Nephron (organoid): Measurements from ENCODE around the gene SUGT1.
"Not testable (repeated sequence)": the region's sequence is repeated elsewhere in the genome, so short reads cannot be mapped to it uniquely, and the experiment has no call there.

Experiments
- H3K27ac Mint-ChIP-seq, 3 experiments: 2 replicates each; pipeline ENCODE4 v1.8.0; 2020; ENCODE audit warnings: mixed read lengths in 3 of 3, mild to moderate bottlenecking in 2 of 3, moderate library complexity in 1 of 3
- H3K27me3 Mint-ChIP-seq: 2 replicates; pipeline ENCODE4 v1.8.0; 2021; ENCODE audit warnings: low read depth, mild to moderate bottlenecking, moderate library complexity, mixed read lengths
- H3K36me3 Mint-ChIP-seq: 2 replicates; pipeline ENCODE4 v1.8.0; 2020; ENCODE audit warnings: low read depth, mixed read lengths
- H3K4me1 Mint-ChIP-seq: 2 replicates; pipeline ENCODE4 v1.8.0; 2020; ENCODE audit warnings: mixed read lengths
- H3K4me3 Mint-ChIP-seq, 3 experiments: 2 replicates each; pipeline ENCODE4 v1.8.0; 2020; ENCODE audit warnings: mild to moderate bottlenecking in 3 of 3, mixed read lengths in 3 of 3, moderate library complexity in 2 of 3
- H3K9me3 Mint-ChIP-seq: 2 replicates; pipeline ENCODE4 v1.8.0; 2020; ENCODE audit warnings: mixed read lengths
- CTCF ChIP-seq, 3 experiments: fragments of 200-600 bp; sonication (generic); IDR thresholded peaks; one replicate each; pipeline ENCODE4 v1.5.0; 2021; ENCODE audit warnings: antibody characterized with exemption in 3 of 3; ENCODE audit not compliant: unreplicated experiment in 3 of 3

SUGT1 gene

DNA sequence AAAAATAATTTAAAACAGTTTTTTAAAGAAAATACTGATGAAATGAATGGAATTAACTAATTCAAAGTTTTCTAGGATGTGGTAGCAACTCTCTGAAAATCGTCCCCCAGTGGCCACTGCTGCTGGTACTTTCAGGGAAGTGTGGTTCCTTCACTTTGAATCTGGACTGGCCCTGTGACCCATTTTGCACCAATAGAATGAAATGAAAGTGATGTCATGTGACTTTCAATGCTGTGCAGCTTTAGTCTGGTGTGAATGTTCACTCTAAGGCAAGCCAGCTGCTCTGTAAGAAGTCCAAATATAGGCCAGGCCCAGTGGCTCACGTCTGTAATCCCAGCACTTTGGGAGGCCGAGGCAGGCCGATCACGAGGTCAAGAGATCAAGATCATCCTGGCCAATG, 36.8 kb upstream of the SUGT1 start:
- no peak overlapping the region for H3K27ac Mint-ChIP-seq
- peaks cover 11% of the 10 kb centered on the region for H3K4me1 Mint-ChIP-seq
- H3K4me3 Mint-ChIP-seq: peak overlapping the region; percentile 98 to 100 (median 99)
- peaks cover 13% of the 10 kb centered on the region for H3K36me3 Mint-ChIP-seq
- no peak for TF ChIP-seq CTCF (IDR thresholded peaks at IDR 0.05; ENCODE audit: unreplicated experiment in 3 of 3)
- H3K27me3 Mint-ChIP-seq: no peaks in the 10 kb centered on the region
- H3K9me3 Mint-ChIP-seq: peaks cover 2% of the 10 kb centered on the region

DNA sequence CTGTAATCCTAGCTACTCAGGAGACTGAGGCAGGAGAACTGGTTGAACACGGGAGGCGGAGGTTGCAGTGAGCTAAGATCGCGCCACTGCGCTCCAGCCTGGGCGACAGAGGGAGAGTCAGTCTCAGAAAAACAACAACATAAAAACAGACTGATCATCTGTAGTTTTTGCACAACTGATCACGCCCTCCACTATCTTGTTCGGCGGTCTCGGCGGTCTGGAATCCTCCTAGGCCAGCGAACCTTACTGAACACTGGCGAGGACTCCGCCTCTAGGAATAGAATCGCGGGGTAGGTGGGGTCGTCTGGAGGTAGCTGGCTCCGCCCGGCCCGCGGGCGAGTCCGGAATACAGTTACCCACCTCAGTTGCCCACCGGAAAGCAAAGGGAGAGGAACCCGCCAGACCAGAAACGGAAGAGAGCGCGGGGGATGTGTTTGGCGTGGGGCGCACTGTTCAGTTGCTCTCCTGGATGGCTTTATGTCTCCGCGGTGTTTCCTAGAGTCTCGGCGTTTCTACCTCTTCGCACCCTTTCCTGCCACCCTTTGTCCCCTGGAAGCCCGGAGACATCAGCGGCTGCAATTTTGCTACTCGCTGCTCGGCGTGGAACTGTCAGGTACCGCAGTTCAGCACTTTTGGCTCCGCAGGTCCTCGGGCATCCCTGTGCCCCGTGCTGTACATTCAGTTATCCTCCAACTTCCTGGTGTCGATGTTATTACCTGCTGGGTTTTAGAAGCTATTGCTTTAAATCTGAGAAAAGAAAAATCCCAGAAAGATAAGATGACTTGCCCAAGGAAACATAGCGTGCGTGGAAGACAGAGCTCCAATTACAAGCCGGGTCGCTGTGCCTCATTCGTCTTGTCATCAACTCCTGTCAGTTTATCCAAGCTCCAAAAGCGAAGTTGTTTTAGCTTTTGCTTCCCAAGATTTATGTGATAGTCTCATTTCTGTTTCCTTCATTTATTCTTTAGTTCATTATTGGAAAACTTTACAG, 35.3 kb upstream of the SUGT1 start:
- Mint-ChIP-seq H3K4me3 (peak overlapping the region; percentile 98 to 100 (median 99)), H3K36me3 (peaks cover 18% of the 10 kb centered on the region), H3K4me1 (peaks cover 11% of the 10 kb centered on the region), H3K27ac (peak overlapping the region; percentile 78 to 96 (median 96)), H3K27me3 (no peaks in the 10 kb centered on the region), H3K9me3 (peaks cover 2% of the 10 kb centered on the region)
- TF ChIP-seq CTCF (IDR thresholded peaks at IDR 0.05; ENCODE audit: unreplicated experiment in 3 of 3): no peak

DNA sequence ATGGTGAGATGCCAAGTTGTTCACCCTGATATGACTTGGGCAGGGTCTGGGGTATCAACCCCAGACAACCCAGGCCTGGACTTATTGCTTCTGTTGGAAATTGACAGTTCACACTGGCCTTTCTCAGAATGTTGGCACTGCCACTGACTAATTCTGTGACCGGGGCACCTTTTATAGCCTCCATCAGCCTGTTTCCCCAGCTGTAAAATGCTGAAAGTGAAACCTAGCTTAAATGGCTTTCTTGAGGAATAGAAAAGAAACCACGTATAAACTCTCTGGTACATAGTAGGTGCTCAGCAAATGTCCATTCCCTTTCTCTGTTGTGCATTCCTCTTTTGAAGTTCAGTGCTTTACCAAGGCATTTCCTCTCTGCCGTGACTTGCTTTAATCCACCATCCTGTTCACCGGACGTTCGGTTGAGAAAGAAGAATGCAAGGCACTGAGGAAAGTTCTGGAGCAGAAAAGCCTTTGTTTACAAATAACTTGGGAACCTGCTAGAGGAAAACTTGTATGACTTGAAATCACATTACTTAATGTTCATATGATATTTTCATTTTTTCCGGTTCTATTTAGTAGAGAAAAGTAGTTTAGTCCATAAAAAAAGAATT, 21.4 kb upstream of the SUGT1 start:
- peaks cover 36% of the 10 kb centered on the region for H3K36me3 Mint-ChIP-seq
- not testable (repeated sequence) for H3K27ac Mint-ChIP-seq, H3K4me3 Mint-ChIP-seq, H3K27me3 Mint-ChIP-seq, H3K9me3 Mint-ChIP-seq, H3K4me1 Mint-ChIP-seq

DNA sequence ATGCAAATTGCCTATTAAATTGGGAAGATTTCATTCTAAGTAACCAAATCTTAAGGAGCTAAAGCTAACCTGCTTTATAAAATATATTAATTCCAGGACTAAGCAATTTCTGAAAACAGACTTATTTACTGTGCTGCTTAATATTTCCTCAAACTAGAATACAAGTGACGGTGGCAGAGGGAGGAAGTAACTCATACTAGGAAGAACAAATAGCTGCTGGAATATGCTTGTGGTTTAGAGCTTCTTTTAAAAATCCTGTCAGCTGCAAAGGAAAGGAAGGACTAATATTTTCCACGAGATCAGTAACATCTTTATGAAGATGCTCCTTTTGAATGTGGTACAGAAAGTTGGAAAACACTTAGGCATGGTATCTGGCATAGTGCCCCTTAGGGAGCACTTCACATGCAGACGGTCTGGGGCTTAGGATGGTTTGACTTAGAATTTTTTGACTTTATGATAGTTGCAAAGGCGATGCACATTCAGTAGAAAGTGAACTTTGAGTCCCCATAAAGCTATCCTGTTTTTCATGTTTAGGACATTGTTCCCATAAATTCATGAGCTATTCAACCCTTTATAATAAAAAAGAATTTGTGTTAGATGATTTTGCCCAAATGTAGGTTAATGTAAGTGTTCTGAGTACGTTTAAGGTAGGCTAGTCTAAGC, 13.8 kb upstream of the SUGT1 start:
- Mint-ChIP-seq H3K27me3 (no peaks in the 10 kb centered on the region), H3K36me3 (peaks cover 51% of the 10 kb centered on the region), H3K4me1 (peaks cover 2% of the 10 kb centered on the region), H3K4me3 (no peak overlapping the region), H3K27ac (no peak overlapping the region), H3K9me3 (no peaks in the 10 kb centered on the region)
- TF ChIP-seq CTCF (IDR thresholded peaks at IDR 0.05; ENCODE audit: unreplicated experiment in 3 of 3): no peak

GRCh38 chr13:52642131-52642530, 10.5 kb upstream of the SUGT1 start, which contains the start of gene HNRNPA1L2:
Gene HNRNPA1L2, plus strand, starts transcription at chr13:52642431. Its CDS starts 62 bp downstream, at chr13:52642493.
- peaks cover 8% of the 10 kb centered on the region for H3K4me1 Mint-ChIP-seq

More at GRCh38 chr13:52642131-52642530, 10.5 kb upstream of the SUGT1 start, which contains the start of gene HNRNPA1L2:
- no peak within 1 kb of the TSS for H3K4me3 Mint-ChIP-seq
- H3K36me3 Mint-ChIP-seq: peaks cover 43% of the 10 kb centered on the region
- H3K27ac Mint-ChIP-seq: no peak within 1 kb of the TSS
- H3K9me3 Mint-ChIP-seq: no peaks in the 10 kb centered on the region
- no peaks in the 10 kb centered on the region for H3K27me3 Mint-ChIP-seq
- TF ChIP-seq CTCF (IDR thresholded peaks at IDR 0.05; ENCODE audit: unreplicated experiment in 3 of 3): no peak
